HG02884 (cell line): ENCODE measurements around the gene TAMALIN.

Source experiments
- ATAC-seq: cut with Tn5 transposase; IDR thresholded peaks from one replicate; pipeline ENCODE4 v1.9.1; 2021; ENCODE audit warnings: mild to moderate bottlenecking, moderate library complexity; ENCODE audit not compliant: unreplicated experiment

Gene TAMALIN

DNA sequence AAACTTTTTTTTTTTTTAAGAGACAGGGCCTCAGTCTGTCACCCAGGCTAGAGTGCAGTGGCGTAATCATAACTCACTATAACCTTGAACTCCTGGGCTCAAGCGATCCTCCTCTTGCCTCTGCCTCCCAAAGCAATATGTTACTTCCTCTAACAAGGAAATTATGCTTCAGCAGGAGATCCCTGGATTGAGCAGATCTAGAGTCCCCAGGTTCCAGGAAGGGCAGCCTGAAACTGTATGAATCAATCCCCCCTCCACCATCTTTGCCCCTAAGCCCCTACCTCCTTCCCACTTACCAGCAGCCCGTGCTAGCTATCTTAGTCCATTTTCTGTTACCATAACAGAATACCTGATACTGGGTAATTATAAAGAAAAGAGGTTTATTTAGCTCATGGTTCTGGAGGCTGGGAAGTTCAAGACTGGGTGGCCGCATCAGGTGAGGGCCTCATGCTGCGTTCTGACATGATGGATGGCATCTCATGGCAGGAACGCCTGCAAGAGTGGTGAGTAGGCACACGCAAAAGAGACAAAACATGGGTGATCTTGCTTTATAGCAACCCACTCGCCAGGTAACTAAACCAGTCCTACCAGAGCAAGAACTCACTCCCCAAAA, 5.0 kb downstream of the TAMALIN start:
- no peak for ATAC-seq

DNA sequence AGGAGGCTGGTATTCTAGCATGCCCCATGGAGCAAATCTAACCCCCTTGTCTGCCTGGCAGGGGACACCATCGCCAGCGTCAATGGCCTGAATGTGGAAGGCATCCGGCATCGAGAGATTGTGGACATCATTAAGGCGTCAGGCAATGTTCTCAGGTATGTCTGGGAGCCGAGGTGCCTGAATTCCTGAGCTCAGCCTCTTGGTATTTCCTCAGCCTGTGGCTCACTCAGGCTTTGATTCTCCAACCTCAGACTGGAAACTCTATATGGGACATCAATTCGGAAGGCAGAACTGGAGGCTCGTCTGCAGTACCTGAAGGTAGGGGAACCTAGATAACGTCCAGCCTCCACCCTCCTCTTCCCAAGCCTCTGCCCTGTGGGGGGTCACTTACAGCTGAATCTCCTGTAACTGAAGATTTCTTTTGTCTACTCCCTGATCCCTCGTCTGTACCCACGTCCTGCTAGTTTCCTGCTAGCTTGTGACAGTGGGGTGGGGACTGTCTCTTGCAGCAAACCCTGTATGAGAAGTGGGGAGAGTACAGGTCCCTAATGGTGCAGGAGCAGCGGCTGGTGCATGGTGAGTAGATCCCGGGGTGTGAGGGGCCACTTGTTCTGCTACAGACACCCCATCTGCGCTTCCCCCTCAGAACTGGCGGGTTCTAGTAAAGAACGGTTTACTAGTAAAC, 7.0 kb downstream of the TAMALIN start:
- ATAC-seq: no peak

DNA sequence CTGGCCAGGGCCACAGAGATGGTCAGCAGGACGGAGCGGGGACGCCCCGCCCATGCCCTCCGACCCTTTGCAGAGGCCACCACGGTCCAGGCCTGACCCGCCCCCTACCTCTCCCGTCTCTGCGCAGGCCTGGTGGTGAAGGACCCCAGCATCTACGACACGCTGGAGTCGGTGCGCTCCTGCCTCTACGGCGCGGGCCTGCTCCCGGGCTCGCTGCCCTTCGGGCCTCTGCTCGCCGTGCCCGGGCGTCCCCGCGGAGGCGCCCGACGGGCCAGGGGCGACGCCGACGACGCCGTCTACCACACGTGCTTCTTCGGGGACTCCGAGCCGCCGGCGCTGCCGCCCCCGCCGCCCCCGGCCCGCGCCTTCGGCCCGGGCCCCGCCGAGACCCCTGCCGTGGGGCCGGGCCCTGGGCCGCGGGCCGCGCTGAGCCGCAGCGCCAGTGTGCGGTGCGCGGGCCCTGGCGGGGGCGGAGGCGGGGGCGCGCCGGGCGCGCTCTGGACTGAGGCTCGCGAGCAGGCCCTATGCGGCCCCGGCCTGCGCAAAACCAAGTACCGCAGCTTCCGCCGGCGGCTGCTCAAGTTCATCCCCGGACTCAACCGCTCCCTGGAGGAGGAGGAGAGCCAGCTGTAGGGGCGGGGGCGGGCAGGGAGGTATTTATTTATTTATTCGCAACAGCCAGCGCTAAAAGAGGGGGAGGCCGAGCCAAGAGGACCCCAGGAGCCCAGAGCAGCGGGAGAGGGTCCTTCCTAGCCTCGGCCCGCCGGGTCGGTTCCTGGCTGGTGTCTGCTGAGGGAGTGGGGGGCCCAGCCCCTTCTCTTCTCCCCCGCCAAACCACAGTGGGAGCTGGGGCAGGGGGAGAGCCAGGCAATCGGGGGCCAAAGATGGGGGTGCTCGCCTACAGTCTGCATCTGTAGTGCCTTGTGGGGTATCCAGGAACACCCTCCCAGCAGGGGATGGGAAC, 8.1 kb downstream of the TAMALIN start:
- no peak for ATAC-seq

DNA sequence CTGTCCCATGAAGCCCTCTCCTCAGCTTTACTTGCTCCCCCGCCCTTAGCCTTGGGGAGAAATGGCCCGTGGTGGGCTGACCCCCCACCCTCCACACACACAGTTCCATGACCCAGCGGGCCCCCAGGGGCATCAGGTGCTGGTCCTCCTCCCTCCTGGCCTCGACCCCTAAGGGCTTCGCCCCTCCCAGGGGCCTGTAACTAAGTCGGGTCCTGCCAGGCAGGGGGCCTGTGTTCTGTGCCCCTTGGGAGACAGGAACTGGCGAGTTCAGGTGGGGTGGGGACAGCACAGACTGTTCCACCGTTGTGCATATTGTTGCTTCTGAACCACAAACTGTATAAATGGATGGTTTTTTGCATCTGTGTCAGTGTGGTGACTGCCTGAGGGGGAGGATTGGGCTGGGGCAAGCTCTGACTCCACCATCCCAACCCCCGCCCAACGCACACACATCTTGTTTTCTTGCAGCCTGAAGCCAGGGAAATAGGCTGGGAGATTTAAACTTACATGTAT, 8.8 kb downstream of the TAMALIN start:
- ATAC-seq: no peak

DNA sequence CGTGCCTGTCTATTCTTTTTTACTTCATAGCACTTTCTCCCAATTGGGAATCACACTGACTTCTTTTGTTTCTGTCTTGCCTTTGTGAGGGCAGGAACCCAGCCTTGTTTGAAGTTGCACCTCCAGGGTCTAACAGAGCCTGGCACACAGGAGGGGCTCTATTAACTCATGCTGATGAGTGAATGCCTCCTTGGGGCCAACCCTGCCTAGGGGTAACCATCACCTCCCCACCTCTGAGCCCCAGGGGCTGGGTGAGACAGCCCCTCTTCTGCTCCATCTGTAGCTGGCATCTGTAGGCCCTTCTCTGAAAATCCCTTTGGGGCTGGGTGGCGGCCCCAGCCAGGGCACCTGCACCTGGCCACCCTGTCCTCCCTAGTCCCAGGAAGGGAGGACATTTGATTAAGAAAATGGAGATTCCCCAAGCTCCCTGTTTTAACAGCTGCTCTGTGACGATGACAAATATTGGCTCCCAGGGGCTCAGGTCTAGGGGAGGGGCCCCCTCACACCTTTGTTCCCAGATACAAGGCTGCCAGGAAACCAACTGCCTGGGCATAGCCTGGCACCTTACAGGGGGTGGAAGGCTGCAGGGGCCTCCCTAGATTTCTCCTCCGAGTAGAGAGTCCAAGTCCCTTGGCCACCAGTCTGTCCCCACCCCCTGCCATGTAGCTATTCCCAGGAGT, 11.8 kb downstream of the TAMALIN start:
- no peak for ATAC-seq

DNA sequence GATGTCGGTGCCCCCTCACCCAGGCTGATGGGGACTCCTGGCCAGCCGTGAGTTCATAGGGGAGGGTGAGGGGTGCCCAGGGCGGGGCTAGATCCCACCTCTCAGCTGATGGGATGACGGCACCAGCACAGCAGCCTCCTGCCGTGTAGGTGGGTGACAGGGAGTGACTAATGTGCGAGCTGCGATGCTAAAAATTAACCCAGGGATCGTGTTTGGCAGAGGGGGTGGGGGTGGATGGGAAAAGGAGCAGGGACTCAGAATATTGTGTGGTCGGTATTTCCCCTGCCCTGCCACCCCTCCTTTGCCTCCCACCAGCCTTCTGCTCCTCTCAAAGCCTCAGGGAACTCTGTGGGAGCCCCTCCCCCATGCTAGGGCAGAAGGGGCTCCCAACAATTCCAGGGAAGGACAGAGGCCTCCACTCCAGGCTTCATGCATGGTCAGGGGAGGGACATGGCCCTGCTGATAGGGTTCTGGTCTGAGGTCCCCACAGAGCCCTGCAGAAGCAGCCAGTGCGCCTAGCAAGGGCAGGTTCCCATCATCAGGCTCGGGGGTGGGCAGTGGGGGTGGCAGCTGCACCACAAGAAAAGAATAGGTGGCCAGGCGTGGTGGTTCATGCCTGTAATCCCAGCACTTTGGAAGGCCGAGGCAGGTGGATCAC, 12.5 kb downstream of the TAMALIN start:
- no peak for ATAC-seq

GRCh38 chr12:52020539-52021336, 14.0 kb downstream of the TAMALIN start:
- ATAC-seq: peak; percentile 42

GRCh38 chr12:52022841-52023181, 16.1 kb downstream of the TAMALIN start:
- no peak for ATAC-seq

DNA sequence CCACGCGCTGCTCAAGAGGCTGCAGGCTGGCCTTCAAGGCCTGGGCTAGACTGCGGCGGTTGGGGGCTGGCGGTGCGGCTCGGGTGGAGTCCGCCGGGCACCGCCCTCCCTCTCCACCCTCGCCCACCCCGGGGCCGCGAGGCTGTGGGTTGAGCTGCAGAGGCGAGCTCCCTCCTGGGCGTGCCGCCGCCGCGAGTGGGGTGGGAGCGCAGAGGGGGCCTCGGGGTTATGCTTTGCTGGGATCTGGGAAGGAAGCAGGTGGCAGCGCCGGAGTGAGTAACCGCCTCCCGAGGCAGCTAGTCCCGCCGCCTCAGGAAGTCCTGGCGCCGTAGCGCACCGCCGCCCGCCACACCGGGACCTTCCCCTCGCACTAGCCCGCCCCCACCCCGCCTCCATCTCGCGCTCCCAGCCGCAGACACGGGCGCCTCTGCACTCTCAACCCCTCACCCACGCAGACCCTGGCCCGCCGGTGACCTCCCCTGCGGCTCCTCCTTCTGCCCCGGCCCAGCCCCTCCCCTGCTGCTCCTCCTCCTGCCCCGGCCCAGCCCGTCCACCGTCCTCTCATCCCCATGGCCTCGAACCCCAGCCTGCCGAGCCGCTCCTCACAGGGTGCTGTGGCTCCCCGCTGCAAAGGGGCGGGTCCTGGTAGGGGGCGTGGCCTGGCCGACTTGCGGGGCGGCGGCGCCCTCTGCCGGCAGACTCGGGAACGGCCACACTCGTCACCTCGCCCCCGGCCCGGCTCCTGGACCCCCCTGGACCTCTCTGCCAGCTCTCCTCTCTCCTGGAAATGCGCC, 16.6 kb downstream of the TAMALIN start:
- ATAC-seq: no peak

DNA sequence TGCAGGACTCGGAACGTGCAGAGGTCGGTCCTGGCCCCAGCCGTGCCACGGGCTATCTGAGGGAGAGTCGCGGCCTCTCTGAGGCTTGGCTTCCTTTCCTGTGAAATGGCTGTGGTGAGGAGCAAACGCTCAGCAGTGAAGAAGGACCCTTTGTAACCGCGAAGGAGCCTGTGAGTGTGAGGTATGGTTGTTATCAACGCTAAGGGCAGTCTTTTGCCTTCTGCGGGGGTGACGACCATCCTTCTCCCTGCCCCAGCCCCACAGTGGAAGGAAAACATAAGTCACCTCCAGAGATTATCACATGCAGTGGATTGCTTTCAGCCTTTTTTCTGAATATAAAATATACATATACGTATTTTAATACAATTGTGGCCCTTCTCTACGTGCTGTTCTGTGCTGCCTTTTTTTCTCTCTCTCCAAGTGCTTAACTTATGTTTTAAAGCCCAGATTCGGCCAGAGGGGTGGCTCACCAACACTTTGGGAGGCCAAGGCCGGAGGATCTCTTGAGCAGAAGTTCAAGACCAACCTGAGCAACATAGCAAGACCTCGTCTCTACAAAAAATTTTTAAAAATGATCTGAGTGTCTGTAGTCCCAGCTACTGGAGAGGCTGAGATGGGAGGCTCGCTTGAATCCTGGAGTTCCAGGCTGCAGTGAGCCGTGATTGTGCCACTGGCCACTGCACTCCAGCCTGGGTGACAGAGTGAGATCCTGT, 17.4 kb downstream of the TAMALIN start:
- ATAC-seq: no peak

DNA sequence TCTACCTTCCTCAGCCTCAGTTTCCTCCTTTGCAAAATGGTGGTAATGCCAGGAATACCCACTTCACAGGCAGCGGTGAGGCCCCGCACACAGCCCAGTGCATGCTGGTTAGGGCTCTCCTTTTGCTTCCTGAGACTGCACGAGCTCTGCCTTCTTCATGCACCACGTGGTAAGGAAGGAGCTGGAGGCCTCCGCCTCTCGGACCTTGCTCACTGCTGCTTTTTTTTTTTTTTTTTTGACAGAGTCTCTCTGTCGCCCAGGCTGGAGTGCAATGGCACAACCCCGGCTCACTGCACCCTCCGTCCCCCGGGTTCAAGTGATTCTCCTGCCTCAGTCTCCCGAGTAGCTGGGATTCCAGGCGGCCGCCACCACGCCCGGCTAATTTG, 18.1 kb downstream of the TAMALIN start:
- no peak for ATAC-seq

DNA sequence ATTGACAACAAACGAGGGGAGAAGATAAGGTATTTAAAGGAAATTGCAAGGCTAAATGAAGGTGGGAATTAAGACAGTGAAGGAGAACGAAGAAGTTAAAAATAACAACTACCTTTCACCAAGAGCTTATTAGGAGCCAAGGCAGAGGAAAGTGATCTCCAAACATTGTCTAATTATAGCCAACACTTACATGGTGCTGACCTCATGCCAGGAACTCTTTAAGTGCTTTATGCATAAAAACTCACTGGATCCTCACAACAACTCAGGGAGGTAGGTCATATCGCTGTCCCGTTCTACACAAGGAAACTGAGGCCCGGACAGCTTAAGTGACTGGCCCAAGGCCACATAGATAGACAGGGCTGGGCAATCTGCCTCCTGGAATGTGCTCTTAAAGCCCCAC, 19.5 kb downstream of the TAMALIN start:
- no peak for ATAC-seq

DNA sequence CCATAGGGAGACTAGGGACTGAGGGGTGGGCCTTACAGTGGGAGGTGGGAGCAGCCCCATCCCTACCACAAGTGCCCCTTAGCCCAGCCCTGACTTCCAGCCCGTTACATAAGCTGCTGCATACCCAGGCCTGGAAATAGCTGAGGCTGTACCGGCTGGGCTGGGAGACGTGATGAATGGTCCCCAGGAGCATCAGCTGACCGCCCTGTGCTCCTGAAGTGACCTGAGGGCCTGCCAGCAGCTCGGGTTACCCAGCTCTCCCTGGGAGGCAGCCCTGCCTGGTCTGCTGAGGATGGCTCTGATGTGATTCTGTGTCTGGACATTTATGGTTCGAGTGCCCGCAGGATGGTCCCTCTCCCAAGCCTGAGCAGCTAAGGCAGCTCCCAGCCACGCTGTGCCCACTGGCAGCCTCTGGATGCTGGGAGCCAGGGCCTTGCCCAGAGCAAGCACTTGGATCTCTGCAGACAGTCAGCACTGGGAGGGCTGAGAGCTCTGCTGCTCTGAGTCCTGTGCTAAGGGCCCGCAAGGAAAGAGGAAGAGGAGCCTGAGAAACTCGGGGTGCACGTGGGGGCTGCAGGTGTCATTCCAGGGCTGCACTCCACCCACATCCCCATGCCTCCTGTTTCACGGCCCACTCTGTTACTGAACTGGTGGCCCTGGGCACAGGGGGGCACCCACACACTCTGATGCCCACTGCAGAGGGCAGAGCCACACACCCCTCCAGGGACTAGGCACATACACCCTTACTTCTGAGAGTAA, 20.5 kb downstream of the TAMALIN start:
- no peak for ATAC-seq

DNA sequence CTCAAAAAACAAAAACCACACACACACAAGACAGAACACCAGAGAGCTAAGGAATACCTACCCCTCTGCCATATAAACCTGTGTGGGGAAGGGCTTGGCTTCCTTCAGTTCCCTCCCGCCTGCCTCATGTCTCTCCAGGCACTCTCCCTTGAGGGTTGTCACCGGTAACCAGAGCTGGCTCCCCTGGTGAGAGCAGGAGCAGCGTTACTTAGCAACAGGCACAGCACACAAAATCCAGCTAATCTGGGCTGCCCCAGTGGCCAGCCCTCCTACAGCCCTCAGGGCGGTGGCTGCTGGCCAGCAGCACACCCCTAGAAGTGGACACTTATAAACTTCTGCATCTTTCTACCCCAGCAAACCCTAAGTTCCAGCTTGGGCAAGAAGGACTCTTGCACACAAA, 22.9 kb downstream of the TAMALIN start:
- ATAC-seq: no peak

DNA sequence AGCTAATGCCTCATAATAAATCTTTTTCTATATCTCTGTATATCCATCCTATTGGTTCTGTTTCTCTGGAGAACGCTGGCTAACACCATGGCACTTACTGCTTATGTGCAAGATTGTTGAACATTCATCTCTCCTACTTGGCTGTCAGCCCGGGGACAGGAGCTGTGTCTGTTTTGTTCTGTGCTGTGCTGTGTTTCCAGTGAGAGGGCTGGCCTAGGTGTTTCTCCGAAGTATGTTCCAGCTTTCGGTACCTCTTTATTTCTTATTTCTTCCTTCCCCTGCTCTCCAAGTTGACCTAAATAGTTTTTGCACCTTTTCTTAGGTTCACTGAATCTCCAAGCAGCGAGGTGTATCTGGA, 25.7 kb downstream of the TAMALIN start:
- no peak for ATAC-seq

- ATAC-seq: peak; percentile 94
Observed at GRCh38 chr12:52032804-52033445, 26.2 kb downstream of the TAMALIN start.

DNA sequence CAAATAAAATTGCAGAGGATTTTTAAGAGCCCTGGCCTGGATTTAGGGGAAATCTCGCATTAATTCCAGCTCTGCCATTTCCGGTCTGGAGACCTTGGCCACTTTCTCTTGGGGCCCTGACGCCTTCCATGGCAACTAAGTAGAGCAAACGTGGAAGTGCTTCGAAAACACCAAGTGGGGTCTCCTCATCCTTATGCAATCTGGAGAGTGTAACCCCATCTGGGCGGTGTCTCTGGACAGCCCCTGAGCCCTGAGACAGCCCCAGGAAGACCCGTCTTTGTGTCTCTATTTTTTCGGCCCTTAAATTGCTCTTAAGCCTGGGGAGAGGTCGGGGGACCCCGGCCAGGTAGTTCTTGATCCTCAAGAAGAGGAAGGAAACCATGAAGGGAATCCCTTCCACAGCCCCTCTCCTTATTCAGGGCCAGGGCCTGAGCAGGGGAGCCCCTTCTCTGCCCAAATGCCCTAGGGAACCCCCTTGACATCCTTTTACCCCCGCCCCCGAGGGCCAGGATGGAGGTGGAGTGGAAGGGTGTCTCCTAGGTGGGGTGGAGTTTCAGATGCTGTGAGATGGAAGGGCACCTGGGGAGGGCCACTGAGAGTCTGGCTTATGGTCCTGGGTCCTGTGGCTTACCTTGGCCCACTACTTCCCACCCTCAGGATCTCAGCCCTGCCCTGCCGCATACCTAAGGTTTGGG, 26.8 kb downstream of the TAMALIN start:
- no peak for ATAC-seq
